ENCODE results near the gene CHRNB1.

The CHRNB1 gene

GRCh38 chr17:7440113-7440833, 4.6 kb upstream of the CHRNB1 start (continued):
- TF ChIP-seq ZBTB10 (tag by site-specific recombination; IDR thresholded peaks at IDR 0.05), result peak; percentile 51; the same call in 1 of the 2 replicates
- TF ChIP-seq ZNF449 (tag by site-specific recombination; IDR thresholded peaks at IDR 0.05), result 0 out of 2 replicates have a peak, but pooled peaks have one; percentile 23
- peak; percentile 70 for TF ChIP-seq ZIC2 (tag by site-specific recombination; IDR thresholded peaks at IDR 0.05)
- no peak for TF ChIP-seq TRIM28 (IDR thresholded peaks at IDR 0.05; ENCODE audit: borderline replicate concordance, low read length)
- peak; percentile 73 for TF ChIP-seq KLF8 (tag by site-specific recombination; IDR thresholded peaks at IDR 0.05)
- 0 out of 2 replicates have a peak, but pooled peaks have one; percentile 39 for TF ChIP-seq REPIN1 (tag by site-specific recombination; IDR thresholded peaks at IDR 0.05; ENCODE audit: low read depth)
- TF ChIP-seq GLI4 (tag by site-specific recombination; IDR thresholded peaks at IDR 0.05), result no peak
- peak; percentile 48; the same call in 1 of the 2 replicates for TF ChIP-seq ZNF324 (tag by site-specific recombination; IDR thresholded peaks at IDR 0.05)
- TF ChIP-seq ZNF501 (tag by site-specific recombination; IDR thresholded peaks at IDR 0.05), result peak; percentile 54; the same call in 1 of the 2 replicates
- 0 out of 2 replicates have a peak, but pooled peaks have one; percentile 71 for TF ChIP-seq PRDM2 (tag by site-specific recombination; IDR thresholded peaks at IDR 0.05; ENCODE audit: borderline replicate concordance)
- peak; percentile 77 for TF ChIP-seq ZBTB20 (tag by site-specific recombination; IDR thresholded peaks at IDR 0.05)
- peak; percentile 51 for TF ChIP-seq ZBTB26 (tag by site-specific recombination; optimal IDR thresholded peaks at IDR 0.05)
- no peak for TF ChIP-seq FEZF1 (tag by site-specific recombination; IDR thresholded peaks at IDR 0.05)
- peak; percentile 75; the same call in 1 of the 2 replicates for TF ChIP-seq ZNF777 (tag by site-specific recombination; IDR thresholded peaks at IDR 0.05; ENCODE audit: borderline replicate concordance)
- TF ChIP-seq SCRT2 (tag by site-specific recombination; IDR thresholded peaks at IDR 0.05), result no peak
- peak; percentile 94 for TF ChIP-seq ZNF423 (tag by site-specific recombination; IDR thresholded peaks at IDR 0.05)
- no peak for TF ChIP-seq ZNF843 (tag by site-specific recombination; IDR thresholded peaks at IDR 0.05)
- TF ChIP-seq ZBTB49 (tag by site-specific recombination; IDR thresholded peaks at IDR 0.05; ENCODE audit: low read depth), result no peak
- TF ChIP-seq KLF1 (tag by site-specific recombination; IDR thresholded peaks at IDR 0.05), result peak; percentile 26; the same call in 1 of the 2 replicates
- peak; percentile 54 for TF ChIP-seq ZFHX2 (tag by site-specific recombination; conservative IDR thresholded peaks at IDR 0.05)
